Mucosa of descending colon (tissue), 3 donors: ENCODE data around the gene SAP30L. TPM values are rescaled to one million over a fixed set of nuclear protein-coding genes. Genes with fewer than 3 reads are reported as not detected.

Source experiments
- ATAC-seq: fragments of 200-7000 bp; cut with Tn5 transposase; one replicate; pipeline ENCODE4 v1.9.1; 2020; ENCODE audit warnings: mild to moderate bottlenecking, moderate library complexity
- DNase-seq, 3 donors: peaks; one replicate each; pipeline ENCODE4 v3.0.0-alpha.2; 2020
- H3K36me3 ChIP-seq: fragments of 200-600 bp; one replicate; pipeline ENCODE4 v1.8.0; 2021; ENCODE audit warnings: low read depth, mild to moderate bottlenecking
- H3K4me1 ChIP-seq: fragments of 200-600 bp; one replicate; pipeline ENCODE4 v1.8.0; 2021; ENCODE audit warnings: low read depth, mild to moderate bottlenecking
- H3K4me3 ChIP-seq: fragments of 200-600 bp; one replicate; pipeline ENCODE4 v1.8.0; 2021; ENCODE audit warnings: mild to moderate bottlenecking
- H3K9me3 ChIP-seq: fragments of 200-600 bp; one replicate; pipeline ENCODE4 v1.8.0; 2021; ENCODE audit warnings: mild to moderate bottlenecking
- intact Hi-C, 2 donors: fragments of 100-400 bp; cut with DNase I in 1 of 2; cut with micrococcal nuclease in 1 of 2; formaldehyde crosslinking; loops; one replicate each; pipeline versions ENCODE4 v1.11.0 to v1.11.1; 2022; cut with DNase I, micrococcal nuclease
- total RNA-seq, 3 donors: library from RNA; stranded (reverse); fragmentation: NEBNext Ultra II Directional in 2 of 3; extraction: Animal tissue kit (Norgen Biotek cat#: 25700) in 2 of 3; gene quantifications; one replicate each; pipeline versions ENCODE4 v1.2.1 to v1.2.4, GENCODE V29; 2021 to 2023
- TF ChIP-seq, protein P1 (sequence below): fragments of 200-600 bp; IDR thresholded peaks from one replicate; pipeline ENCODE4 v1.8.0; 2022; ENCODE audit warnings: antibody characterized with exemption, mild to moderate bottlenecking
- donor health status: DM: no; HTN: no; CAD: no; lungs with moderate emphysema.
- donor health status: DM: no; HTN: no; CAD: no.
- donor health status: DM: no; HTN: yes; CAD: no.

Gene SAP30L
- total RNA-seq, 3 donors from 2014 or later, result 55.0 to 65.6 (median 63.5) TPM

GRCh38 chr5:154406231-154406630, 39.6 kb upstream of the SAP30L start:
- Histone ChIP-seq H3K4me3 (no peak overlapping the region), H3K36me3 (no peaks in the 10 kb centered on the region), H3K9me3 (no peaks in the 10 kb centered on the region), H3K4me1 (peaks cover 8% of the 10 kb centered on the region)
- ATAC-seq, result peak; percentile 55
- TF ChIP-seq, protein P1, sequence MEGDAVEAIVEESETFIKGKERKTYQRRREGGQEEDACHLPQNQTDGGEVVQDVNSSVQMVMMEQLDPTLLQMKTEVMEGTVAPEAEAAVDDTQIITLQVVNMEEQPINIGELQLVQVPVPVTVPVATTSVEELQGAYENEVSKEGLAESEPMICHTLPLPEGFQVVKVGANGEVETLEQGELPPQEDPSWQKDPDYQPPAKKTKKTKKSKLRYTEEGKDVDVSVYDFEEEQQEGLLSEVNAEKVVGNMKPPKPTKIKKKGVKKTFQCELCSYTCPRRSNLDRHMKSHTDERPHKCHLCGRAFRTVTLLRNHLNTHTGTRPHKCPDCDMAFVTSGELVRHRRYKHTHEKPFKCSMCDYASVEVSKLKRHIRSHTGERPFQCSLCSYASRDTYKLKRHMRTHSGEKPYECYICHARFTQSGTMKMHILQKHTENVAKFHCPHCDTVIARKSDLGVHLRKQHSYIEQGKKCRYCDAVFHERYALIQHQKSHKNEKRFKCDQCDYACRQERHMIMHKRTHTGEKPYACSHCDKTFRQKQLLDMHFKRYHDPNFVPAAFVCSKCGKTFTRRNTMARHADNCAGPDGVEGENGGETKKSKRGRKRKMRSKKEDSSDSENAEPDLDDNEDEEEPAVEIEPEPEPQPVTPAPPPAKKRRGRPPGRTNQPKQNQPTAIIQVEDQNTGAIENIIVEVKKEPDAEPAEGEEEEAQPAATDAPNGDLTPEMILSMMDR, result no peak
- DNase-seq, result no peak
- intact Hi-C loops, result loop anchor here (5.0 to 10.0 kb wide), 3 partner anchors 221 to 334 kb away; no protein-coding TSS in a partner anchor

DNA sequence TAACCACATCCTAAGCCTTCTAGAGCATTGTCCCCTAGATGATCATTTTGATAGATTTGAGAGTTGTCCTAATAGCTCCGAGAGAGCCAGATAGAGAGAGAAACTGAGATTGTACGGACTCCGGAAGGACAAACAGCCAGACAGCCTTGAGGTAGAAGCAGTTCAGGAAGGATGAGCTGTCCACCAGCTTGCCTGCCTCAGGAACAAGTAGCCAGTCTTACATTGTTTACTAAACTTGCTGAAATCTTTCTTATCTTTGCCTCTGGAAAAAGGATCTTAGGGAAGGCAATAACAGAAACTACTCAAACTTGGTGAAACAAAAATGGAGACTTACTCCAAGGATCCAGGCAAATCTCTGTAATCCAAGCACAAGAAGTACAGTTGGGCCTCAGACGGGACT, 39.0 kb upstream of the SAP30L start:
- no peak for ATAC-seq

GRCh38 chr5:154408811-154409210, 37.0 kb upstream of the SAP30L start:
- Histone ChIP-seq H3K4me3 (no peak overlapping the region), H3K9me3 (no peaks in the 10 kb centered on the region), H3K36me3 (no peaks in the 10 kb centered on the region), H3K4me1 (peaks cover 8% of the 10 kb centered on the region)
- intact Hi-C loops, result loop anchor here (5.0 to 10.0 kb wide), 3 partner anchors 224 to 337 kb away; no protein-coding TSS in a partner anchor
- TF ChIP-seq, protein P1, result no peak
- ATAC-seq (no peak), DNase-seq (no peak)

More for the DNA sequence above, 39.0 kb upstream of the SAP30L start:
- H3K4me3 ChIP-seq, result no peak overlapping the region
- H3K36me3 ChIP-seq, result no peaks in the 10 kb centered on the region
- TF ChIP-seq, protein P1, result no peak
- H3K4me1 ChIP-seq, result peaks cover 8% of the 10 kb centered on the region
- DNase-seq, result no peak
- intact Hi-C loops, result loop anchor here (5.0 to 10.0 kb wide), 3 partner anchors 222 to 335 kb away; no protein-coding TSS in a partner anchor
- H3K9me3 ChIP-seq, result no peaks in the 10 kb centered on the region

GRCh38 chr5:154409230-154409840, 36.5 kb upstream of the SAP30L start:
- DNase-seq, result no peak
- intact Hi-C loops, result loop anchor here (5.0 to 10.0 kb wide), 3 partner anchors 225 to 337 kb away; no protein-coding TSS in a partner anchor
- Histone ChIP-seq H3K4me3 (no peak overlapping the region), H3K9me3 (no peaks in the 10 kb centered on the region), H3K36me3 (no peaks in the 10 kb centered on the region), H3K4me1 (peaks cover 8% of the 10 kb centered on the region)
- no peak for ATAC-seq
- TF ChIP-seq, protein P1, result no peak

DNA sequence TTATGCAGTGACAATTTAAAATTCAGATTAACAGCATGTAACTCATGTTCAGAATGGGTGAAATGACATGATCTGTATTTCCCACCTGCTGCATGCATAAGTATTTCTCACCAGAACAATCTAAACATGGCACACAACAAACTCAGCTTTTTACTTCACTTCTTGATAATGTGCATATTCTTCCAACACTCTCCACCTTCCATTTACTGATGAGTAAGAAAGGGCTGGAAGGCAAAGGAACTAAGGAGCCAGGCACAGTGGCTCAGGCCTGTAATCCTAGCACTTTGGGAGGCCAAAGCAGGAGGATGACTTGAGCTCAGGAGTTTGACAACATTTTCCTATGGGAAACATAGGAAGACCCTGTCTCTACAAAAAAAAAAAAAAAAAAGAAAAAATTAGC, 35.8 kb upstream of the SAP30L start:
- TF ChIP-seq, protein P1, result no peak
- Histone ChIP-seq H3K4me3 (no peak overlapping the region), H3K9me3 (no peaks in the 10 kb centered on the region), H3K4me1 (peaks cover 6% of the 10 kb centered on the region), H3K36me3 (no peaks in the 10 kb centered on the region)
- intact Hi-C loops, result no loop called here
- no peak for ATAC-seq
- DNase-seq, result no peak
